ENCODE results near the gene AKAP12.

AKAP12 gene

GRCh38 chr6:151317103-151317994 lies 77.6 kb downstream of the AKAP12 start:
- no peak for TF ChIP-seq EP300 (IDR thresholded peaks at IDR 0.05; ENCODE audit: borderline replicate concordance)
- TF ChIP-seq USF1 (IDR thresholded peaks at IDR 0.05): no peak
- TF ChIP-seq MAX (IDR thresholded peaks at IDR 0.05): no peak
- TF ChIP-seq TEAD4 (IDR thresholded peaks at IDR 0.05): no peak
- TF ChIP-seq RAD21 (IDR thresholded peaks at IDR 0.05; ENCODE audit: low read depth): no peak
- TF ChIP-seq REST (IDR thresholded peaks at IDR 0.05; ENCODE audit: low read depth): no peak
- TF ChIP-seq TCF12 (IDR thresholded peaks at IDR 0.05; ENCODE audit: low read depth): no peak
- no peak for TF ChIP-seq CREB1 (IDR thresholded peaks at IDR 0.05; ENCODE audit: low read depth)
- TF ChIP-seq ZBTB7A (IDR thresholded peaks at IDR 0.05; ENCODE audit: low read depth): no peak
- TF ChIP-seq NFIC (IDR thresholded peaks at IDR 0.05): no peak
- TF ChIP-seq YY1 (IDR thresholded peaks at IDR 0.05; ENCODE audit: low read depth): no peak
- no peak for TF ChIP-seq FOXM1 (IDR thresholded peaks at IDR 0.05; ENCODE audit: borderline replicate concordance, low read depth)
- TF ChIP-seq CEBPB (IDR thresholded peaks at IDR 0.05): no peak
- TF ChIP-seq EGR1 (IDR thresholded peaks at IDR 0.05): no peak
- TF ChIP-seq TAF1 (IDR thresholded peaks at IDR 0.05; ENCODE audit: low read depth): no peak

- TF ChIP-seq YY1 (IDR thresholded peaks at IDR 0.05; ENCODE audit: low read depth) (no peak), CEBPB (IDR thresholded peaks at IDR 0.05) (no peak), ZBTB7A (IDR thresholded peaks at IDR 0.05; ENCODE audit: low read depth) (no peak), USF1 (IDR thresholded peaks at IDR 0.05) (no peak), RAD21 (IDR thresholded peaks at IDR 0.05; ENCODE audit: low read depth) (no peak), NFIC (IDR thresholded peaks at IDR 0.05) (no peak), MAX (IDR thresholded peaks at IDR 0.05) (no peak), EP300 (IDR thresholded peaks at IDR 0.05; ENCODE audit: borderline replicate concordance) (no peak), TAF1 (IDR thresholded peaks at IDR 0.05; ENCODE audit: low read depth) (no peak), FOXM1 (IDR thresholded peaks at IDR 0.05; ENCODE audit: borderline replicate concordance, low read depth) (no peak), EGR1 (IDR thresholded peaks at IDR 0.05) (no peak), CREB1 (IDR thresholded peaks at IDR 0.05; ENCODE audit: low read depth) (no peak)
Measured at GRCh38 chr6:151317995-151318365, 78.2 kb downstream of the AKAP12 start.

- TF ChIP-seq TCF12 (IDR thresholded peaks at IDR 0.05; ENCODE audit: low read depth) (no peak), YY1 (IDR thresholded peaks at IDR 0.05; ENCODE audit: low read depth) (no peak), ZBTB7A (IDR thresholded peaks at IDR 0.05; ENCODE audit: low read depth) (no peak), USF1 (IDR thresholded peaks at IDR 0.05) (no peak), NFIC (IDR thresholded peaks at IDR 0.05) (no peak), EP300 (IDR thresholded peaks at IDR 0.05; ENCODE audit: borderline replicate concordance) (no peak), TAF1 (IDR thresholded peaks at IDR 0.05; ENCODE audit: low read depth) (no peak), MAX (IDR thresholded peaks at IDR 0.05) (no peak), EGR1 (IDR thresholded peaks at IDR 0.05) (no peak)
Measured at GRCh38 chr6:151320140-151320539, 80.4 kb downstream of the AKAP12 start.

- TF ChIP-seq USF1 (IDR thresholded peaks at IDR 0.05): no peak
- no peak for TF ChIP-seq ZBTB7A (IDR thresholded peaks at IDR 0.05; ENCODE audit: low read depth)
- TF ChIP-seq TAF1 (IDR thresholded peaks at IDR 0.05; ENCODE audit: low read depth): no peak
- TF ChIP-seq FOXM1 (IDR thresholded peaks at IDR 0.05; ENCODE audit: borderline replicate concordance, low read depth): no peak
- TF ChIP-seq CEBPB (IDR thresholded peaks at IDR 0.05): no peak
- TF ChIP-seq EGR1 (IDR thresholded peaks at IDR 0.05): no peak
- no peak for TF ChIP-seq RAD21 (IDR thresholded peaks at IDR 0.05; ENCODE audit: low read depth)
- no peak for TF ChIP-seq NFIC (IDR thresholded peaks at IDR 0.05)
Measured at GRCh38 chr6:151321438-151321837, 81.7 kb downstream of the AKAP12 start.

GRCh38 chr6:151322570-151322969 lies 82.8 kb downstream of the AKAP12 start:
- TF ChIP-seq NFIC (IDR thresholded peaks at IDR 0.05) (no peak), FOXM1 (IDR thresholded peaks at IDR 0.05; ENCODE audit: borderline replicate concordance, low read depth) (no peak), TEAD4 (IDR thresholded peaks at IDR 0.05) (no peak), TCF12 (IDR thresholded peaks at IDR 0.05; ENCODE audit: low read depth) (no peak), CREB1 (IDR thresholded peaks at IDR 0.05; ENCODE audit: low read depth) (no peak), CEBPB (IDR thresholded peaks at IDR 0.05) (no peak), EP300 (IDR thresholded peaks at IDR 0.05; ENCODE audit: borderline replicate concordance) (no peak), EGR1 (IDR thresholded peaks at IDR 0.05) (no peak), RAD21 (IDR thresholded peaks at IDR 0.05; ENCODE audit: low read depth) (no peak), ZBTB7A (IDR thresholded peaks at IDR 0.05; ENCODE audit: low read depth) (no peak), TAF1 (IDR thresholded peaks at IDR 0.05; ENCODE audit: low read depth) (no peak), MAX (IDR thresholded peaks at IDR 0.05) (no peak)
